K562 (cell line): Measurements from ENCODE around the gene HINT3. TPM values are rescaled to one million over a fixed set of nuclear protein-coding genes. Genes with fewer than 3 reads are reported as not detected.

Experiments used
- FOS ChIP-seq: IDR thresholded peaks from 3 replicates; pipeline ENCODE4 v1.6.1; 2011; ENCODE audit not compliant: insufficient read length; ENCODE audit errors: extremely low read depth
- SETDB1 ChIP-seq: IDR thresholded peaks from one replicate; pipeline ENCODE4 v1.6.1; 2012; ENCODE audit warnings: low read length, control low read depth, inconsistent platforms
- SRSF3 ChIP-seq: fragments of 200-400 bp; formaldehyde crosslinking; IDR thresholded peaks from 2 replicates; pipeline ENCODE4 v1.6.1; 2016; ENCODE audit warnings: mild to moderate bottlenecking, low read length, moderate library complexity; ENCODE audit not compliant: insufficient read depth
- U2AF2 ChIP-seq: fragments of 200-400 bp; formaldehyde crosslinking; optimal IDR thresholded peaks from 2 replicates; pipeline ENCODE3; 2017; ENCODE audit warnings: low read depth, mild to moderate bottlenecking, low read length
- ZBED1 ChIP-seq: IDR thresholded peaks from 2 replicates; pipeline ENCODE4 v1.6.1; 2014
- ZNF174 ChIP-seq: fragments of 250-450 bp; sonication (Bioruptor Pico); IDR thresholded peaks from 2 replicates; pipeline ENCODE4 v1.4.0; 2020; ENCODE audit warnings: mild to moderate bottlenecking
- polyA plus RNA-seq, 8 experiments: library from polyadenylated mRNA; depleted of rRNA in 4 of 8; stranded (reverse) in 5 of 8; unstranded in 3 of 8; fragments of >200 nt; fragmentation: Nextera tagmentation in 2 of 8; fragmentation: Illumina TruSeq in 1 of 8; extraction: Ambion mirVana in 2 of 8; extraction: Trizol in 1 of 8; gene quantifications; 2 replicates each; pipeline versions ENCODE4 v1.2.1 to v1.2.3, GENCODE V29; 2011 to 2014; ENCODE audit warnings: inconsistent platforms in 1 of 8, missing spikeins in 1 of 8
- total RNA-seq, 7 experiments: library from RNA; depleted of rRNA in 6 of 7; stranded (reverse); fragments of >200 nt in 6 of 7; fragmentation: Illumina TruSeq in 2 of 7; extraction: Trizol in 2 of 7; gene quantifications; 2 replicates each; pipeline versions ENCODE4 v1.2.1 to v1.2.3, GENCODE V29; 2011 to 2021; ENCODE audit warnings: low replicate concordance in 1 of 7
- TF ChIP-seq, protein P1 (sequence below), 3 experiments: fragments of 200-800 bp in 1 of 3; fragments of 250-450 bp in 1 of 3; fragments of 450-650 bp in 1 of 3; sonication (Bioruptor Pico) in 1 of 3; sonication (Bioruptor generic) in 1 of 3; formaldehyde crosslinking in 1 of 3; IDR thresholded peaks; 2 replicates each; pipeline versions ENCODE4 v1.6.1 to v1.8.0; 2016 to 2022; ENCODE audit warnings: mild to moderate bottlenecking in 2 of 3, missing genetic modification characterization in 2 of 3, missing compliant biosample characterization in 1 of 3, moderate library complexity in 1 of 3
- TF ChIP-seq, protein P2 (sequence below), 3 experiments: fragments of 200-800 bp in 1 of 3; sonication (Bioruptor generic) in 1 of 3; sonication (generic) in 1 of 3; formaldehyde crosslinking in 1 of 3; IDR thresholded peaks; 2 replicates each; pipeline versions ENCODE4 v1.6.1 to v1.8.0; 2016 to 2022; ENCODE audit warnings: mild to moderate bottlenecking in 2 of 3, missing compliant biosample characterization in 2 of 3, missing genetic modification characterization in 2 of 3, missing genetic modification reagents in 1 of 3
- TF ChIP-seq, protein P3 (sequence below), 3 experiments: IDR thresholded peaks in 2 of 3; conservative IDR thresholded peaks in 1 of 3; 2 replicates each; pipeline ENCODE4 v1.5.1; 2011 to 2012; ENCODE audit warnings: low read length in 3 of 3, mild to moderate bottlenecking in 3 of 3, control low read depth in 2 of 3, improper control_type of control experiment in 1 of 3, inconsistent platforms in 1 of 3, low read depth in 1 of 3, mixed read lengths in 1 of 3, moderate library complexity in 1 of 3; ENCODE audit not compliant: insufficient read depth in 2 of 3
- TF ChIP-seq, protein P4 (sequence below): fragments of 250-450 bp; sonication (Bioruptor Pico); IDR thresholded peaks from 2 replicates; pipeline ENCODE4 v1.4.0; 2020; ENCODE audit warnings: mild to moderate bottlenecking, moderate library complexity
- TF ChIP-seq, protein P5 (sequence below): fragments of 250-450 bp; sonication (Bioruptor Pico); IDR thresholded peaks from 2 replicates; pipeline ENCODE4 v1.4.0; 2020; ENCODE audit warnings: mild to moderate bottlenecking

Gene HINT3
- total and polyA plus RNA-seq, 9 of the 15 experiments (the other 6 are each of a cell fraction or from before 2014, with no cell fraction given): 1.4 to 16.6 (median 10.8) TPM

DNA sequence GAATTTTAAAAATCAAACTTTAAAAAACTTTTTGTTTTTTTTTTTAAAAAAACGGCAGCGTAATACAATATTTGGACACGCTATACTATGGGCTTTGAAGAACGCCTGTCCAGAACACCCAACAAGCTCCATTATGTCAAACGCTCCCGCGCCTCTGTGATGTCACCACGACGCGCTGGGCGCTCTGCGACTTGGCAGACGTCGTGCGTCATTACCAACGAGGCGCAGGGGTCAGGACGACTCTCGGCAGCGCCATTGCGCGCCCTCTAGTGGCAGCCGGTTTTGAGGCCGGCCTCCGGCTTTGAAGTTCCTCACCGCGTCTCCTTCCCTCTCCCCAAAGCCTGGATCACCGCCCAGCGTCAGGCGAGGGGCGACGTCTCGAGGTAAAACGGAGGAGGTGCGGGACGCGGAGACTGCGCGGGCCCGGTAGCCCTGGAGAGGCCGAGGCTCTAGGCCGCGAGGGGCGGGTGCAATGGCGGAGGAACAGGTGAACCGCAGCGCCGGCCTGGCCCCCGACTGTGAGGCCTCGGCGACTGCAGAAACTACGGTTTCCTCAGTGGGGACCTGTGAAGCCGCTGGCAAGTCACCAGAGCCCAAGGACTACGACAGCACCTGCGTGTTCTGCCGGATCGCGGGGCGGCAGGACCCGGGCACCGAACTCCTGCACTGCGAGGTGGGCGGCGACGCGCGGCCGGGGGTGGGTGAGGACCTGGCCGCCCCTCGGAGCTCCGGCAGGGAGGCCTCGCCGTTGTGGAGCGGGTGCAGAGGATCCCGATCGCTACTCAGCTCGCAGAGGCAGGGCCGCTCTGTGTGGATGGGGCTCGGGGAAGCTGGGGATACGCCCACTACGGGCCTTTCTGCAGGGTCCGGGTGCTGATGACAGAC lies at the start of gene HINT3 (continued):
- TF ChIP-seq, protein P1, sequence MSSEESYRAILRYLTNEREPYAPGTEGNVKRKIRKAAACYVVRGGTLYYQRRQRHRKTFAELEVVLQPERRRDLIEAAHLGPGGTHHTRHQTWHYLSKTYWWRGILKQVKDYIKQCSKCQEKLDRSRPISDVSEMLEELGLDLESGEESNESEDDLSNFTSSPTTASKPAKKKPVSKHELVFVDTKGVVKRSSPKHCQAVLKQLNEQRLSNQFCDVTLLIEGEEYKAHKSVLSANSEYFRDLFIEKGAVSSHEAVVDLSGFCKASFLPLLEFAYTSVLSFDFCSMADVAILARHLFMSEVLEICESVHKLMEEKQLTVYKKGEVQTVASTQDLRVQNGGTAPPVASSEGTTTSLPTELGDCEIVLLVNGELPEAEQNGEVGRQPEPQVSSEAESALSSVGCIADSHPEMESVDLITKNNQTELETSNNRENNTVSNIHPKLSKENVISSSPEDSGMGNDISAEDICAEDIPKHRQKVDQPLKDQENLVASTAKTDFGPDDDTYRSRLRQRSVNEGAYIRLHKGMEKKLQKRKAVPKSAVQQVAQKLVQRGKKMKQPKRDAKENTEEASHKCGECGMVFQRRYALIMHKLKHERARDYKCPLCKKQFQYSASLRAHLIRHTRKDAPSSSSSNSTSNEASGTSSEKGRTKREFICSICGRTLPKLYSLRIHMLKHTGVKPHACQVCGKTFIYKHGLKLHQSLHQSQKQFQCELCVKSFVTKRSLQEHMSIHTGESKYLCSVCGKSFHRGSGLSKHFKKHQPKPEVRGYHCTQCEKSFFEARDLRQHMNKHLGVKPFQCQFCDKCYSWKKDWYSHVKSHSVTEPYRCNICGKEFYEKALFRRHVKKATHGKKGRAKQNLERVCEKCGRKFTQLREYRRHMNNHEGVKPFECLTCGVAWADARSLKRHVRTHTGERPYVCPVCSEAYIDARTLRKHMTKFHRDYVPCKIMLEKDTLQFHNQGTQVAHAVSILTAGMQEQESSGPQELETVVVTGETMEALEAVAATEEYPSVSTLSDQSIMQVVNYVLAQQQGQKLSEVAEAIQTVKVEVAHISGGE (CRISPR knock-in tag; IDR thresholded peaks at IDR 0.05): no peak
- TF ChIP-seq ZNF174 (CRISPR knock-in tag): no peak
- TF ChIP-seq SRSF3: no peak
- TF ChIP-seq U2AF2: no peak
- TF ChIP-seq, protein P2, sequence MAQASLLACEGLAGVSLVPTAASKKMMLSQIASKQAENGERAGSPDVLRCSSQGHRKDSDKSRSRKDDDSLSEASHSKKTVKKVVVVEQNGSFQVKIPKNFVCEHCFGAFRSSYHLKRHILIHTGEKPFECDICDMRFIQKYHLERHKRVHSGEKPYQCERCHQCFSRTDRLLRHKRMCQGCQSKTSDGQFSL (CRISPR knock-in tag; IDR thresholded peaks at IDR 0.05): no peak; the same call in 1 of the 2 replicates
- TF ChIP-seq, protein P2 (tag; IDR thresholded peaks at IDR 0.05): no peak
- TF ChIP-seq, protein P3, sequence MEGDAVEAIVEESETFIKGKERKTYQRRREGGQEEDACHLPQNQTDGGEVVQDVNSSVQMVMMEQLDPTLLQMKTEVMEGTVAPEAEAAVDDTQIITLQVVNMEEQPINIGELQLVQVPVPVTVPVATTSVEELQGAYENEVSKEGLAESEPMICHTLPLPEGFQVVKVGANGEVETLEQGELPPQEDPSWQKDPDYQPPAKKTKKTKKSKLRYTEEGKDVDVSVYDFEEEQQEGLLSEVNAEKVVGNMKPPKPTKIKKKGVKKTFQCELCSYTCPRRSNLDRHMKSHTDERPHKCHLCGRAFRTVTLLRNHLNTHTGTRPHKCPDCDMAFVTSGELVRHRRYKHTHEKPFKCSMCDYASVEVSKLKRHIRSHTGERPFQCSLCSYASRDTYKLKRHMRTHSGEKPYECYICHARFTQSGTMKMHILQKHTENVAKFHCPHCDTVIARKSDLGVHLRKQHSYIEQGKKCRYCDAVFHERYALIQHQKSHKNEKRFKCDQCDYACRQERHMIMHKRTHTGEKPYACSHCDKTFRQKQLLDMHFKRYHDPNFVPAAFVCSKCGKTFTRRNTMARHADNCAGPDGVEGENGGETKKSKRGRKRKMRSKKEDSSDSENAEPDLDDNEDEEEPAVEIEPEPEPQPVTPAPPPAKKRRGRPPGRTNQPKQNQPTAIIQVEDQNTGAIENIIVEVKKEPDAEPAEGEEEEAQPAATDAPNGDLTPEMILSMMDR (IDR thresholded peaks at IDR 0.05 in 2 of 3, conservative IDR thresholded peaks at IDR 0.05 in 1 of 3; ENCODE audit: insufficient read depth in 2 of 3, low read depth in 1 of 3, low read length in 3 of 3): peak; percentile 98 to 99 (median 99)
- no peak for TF ChIP-seq FOS
- TF ChIP-seq ZBED1: no peak; the same call in 1 of the 2 replicates
- TF ChIP-seq, protein P4, sequence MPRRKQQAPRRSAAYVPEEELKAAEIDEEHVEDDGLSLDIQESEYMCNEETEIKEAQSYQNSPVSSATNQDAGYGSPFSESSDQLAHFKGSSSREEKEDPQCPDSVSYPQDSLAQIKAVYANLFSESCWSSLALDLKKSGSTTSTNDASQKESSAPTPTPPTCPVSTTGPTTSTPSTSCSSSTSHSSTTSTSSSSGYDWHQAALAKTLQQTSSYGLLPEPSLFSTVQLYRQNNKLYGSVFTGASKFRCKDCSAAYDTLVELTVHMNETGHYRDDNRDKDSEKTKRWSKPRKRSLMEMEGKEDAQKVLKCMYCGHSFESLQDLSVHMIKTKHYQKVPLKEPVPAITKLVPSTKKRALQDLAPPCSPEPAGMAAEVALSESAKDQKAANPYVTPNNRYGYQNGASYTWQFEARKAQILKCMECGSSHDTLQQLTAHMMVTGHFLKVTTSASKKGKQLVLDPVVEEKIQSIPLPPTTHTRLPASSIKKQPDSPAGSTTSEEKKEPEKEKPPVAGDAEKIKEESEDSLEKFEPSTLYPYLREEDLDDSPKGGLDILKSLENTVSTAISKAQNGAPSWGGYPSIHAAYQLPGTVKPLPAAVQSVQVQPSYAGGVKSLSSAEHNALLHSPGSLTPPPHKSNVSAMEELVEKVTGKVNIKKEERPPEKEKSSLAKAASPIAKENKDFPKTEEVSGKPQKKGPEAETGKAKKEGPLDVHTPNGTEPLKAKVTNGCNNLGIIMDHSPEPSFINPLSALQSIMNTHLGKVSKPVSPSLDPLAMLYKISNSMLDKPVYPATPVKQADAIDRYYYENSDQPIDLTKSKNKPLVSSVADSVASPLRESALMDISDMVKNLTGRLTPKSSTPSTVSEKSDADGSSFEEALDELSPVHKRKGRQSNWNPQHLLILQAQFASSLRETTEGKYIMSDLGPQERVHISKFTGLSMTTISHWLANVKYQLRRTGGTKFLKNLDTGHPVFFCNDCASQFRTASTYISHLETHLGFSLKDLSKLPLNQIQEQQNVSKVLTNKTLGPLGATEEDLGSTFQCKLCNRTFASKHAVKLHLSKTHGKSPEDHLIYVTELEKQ: no peak
- TF ChIP-seq, protein P5, sequence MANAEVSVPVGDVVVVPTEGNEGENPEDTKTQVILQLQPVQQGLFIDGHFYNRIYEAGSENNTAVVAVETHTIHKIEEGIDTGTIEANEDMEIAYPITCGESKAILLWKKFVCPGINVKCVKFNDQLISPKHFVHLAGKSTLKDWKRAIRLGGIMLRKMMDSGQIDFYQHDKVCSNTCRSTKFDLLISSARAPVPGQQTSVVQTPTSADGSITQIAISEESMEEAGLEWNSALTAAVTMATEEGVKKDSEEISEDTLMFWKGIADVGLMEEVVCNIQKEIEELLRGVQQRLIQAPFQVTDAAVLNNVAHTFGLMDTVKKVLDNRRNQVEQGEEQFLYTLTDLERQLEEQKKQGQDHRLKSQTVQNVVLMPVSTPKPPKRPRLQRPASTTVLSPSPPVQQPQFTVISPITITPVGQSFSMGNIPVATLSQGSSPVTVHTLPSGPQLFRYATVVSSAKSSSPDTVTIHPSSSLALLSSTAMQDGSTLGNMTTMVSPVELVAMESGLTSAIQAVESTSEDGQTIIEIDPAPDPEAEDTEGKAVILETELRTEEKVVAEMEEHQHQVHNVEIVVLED: peak; percentile 99
- peak; percentile 94 for TF ChIP-seq SETDB1
